Mucosa of gallbladder (tissue), 1 donor: ENCODE measurements around the gene IRX1. TPM values are rescaled to one million over a fixed set of nuclear protein-coding genes. Genes with fewer than 3 reads are reported as not detected.

Experiments
- DNase-seq: peaks from one replicate; pipeline ENCODE4 v3.0.0-alpha.2; 2020; ENCODE audit warnings: low spot score
- total RNA-seq: library from RNA; stranded (reverse); gene quantifications from one replicate; pipeline ENCODE4 v1.2.1, GENCODE V29; 2021
- donor health status: DM: no; HTN: no; CAD: no.

IRX1 gene
- total RNA-seq, 1 donor from 2014 or later, result not detected

- DNase-seq, result no peak
Observed at GRCh38 chr5:3650320-3650719, 54.7 kb downstream of the IRX1 start.

GRCh38 chr5:3650868-3651267, 55.2 kb downstream of the IRX1 start:
- DNase-seq, result no peak
